HepG2 (cell line): ENCODE measurements around the gene ATP5F1E. TPM values are rescaled to one million over a fixed set of nuclear protein-coding genes. Genes with fewer than 3 reads are reported as not detected.

Experiments used
- ATAC-seq: fragments of 200-7000 bp; cut with Tn5 transposase; 3 replicates; pipeline ENCODE4 v1.9.1; 2020; ENCODE audit warnings: mild to moderate bottlenecking, moderate library complexity
- BruUV-seq: library from RNA; stranded (reverse); fragments of 400-500 nt; replicated peaks from 2 replicates; lab custom pipeline; 2021; lab: Mats Ljungman, UMichigan
- CTCF ChIA-PET: fragments of 300-600 bp; formaldehyde crosslinking; extraction: SDS; loops from one replicate; lab custom pipeline; 2021; ENCODE audit warnings: low total read pairs, inconsistent platforms, low intra/inter-chr PET ratio; lab: Yijun Ruan, JAX
- POLR2A ChIA-PET: fragments of 350-600 bp; sonication (Branson Sonifier 250); formaldehyde crosslinking; loops from one replicate; lab custom pipeline; 2020; ENCODE audit warnings: antibody characterized with exemption, inconsistent platforms; lab: Yijun Ruan, JAX
- DNase-seq: peaks from one replicate; pipeline ENCODE4 v3.0.0-alpha.2; 2015; ENCODE audit warnings: low spot score
- FAIRE-seq: peaks from 3 replicates; lab custom pipeline; 2011; peaks lifted over from hg19 to GRCh38; lab: Jason Lieb, UNC
- H2AFZ ChIP-seq: one replicate; pipeline ENCODE4 v1.6.1; 2011; ENCODE audit warnings: low read length, inconsistent platforms
- H3K27ac ChIP-seq: fragments of 300-600 bp; 3 replicates; pipeline ENCODE4 v1.8.0; 2011; ENCODE audit warnings: mixed run types, mild to moderate bottlenecking, mixed read lengths, low read length, inconsistent platforms; ENCODE audit not compliant: insufficient read depth; ENCODE audit errors: extremely low read length
- H3K27me3 ChIP-seq, 2 experiments: fragments of 200-600 bp in 1 of 2; 2 replicates in 1 of 2; 3 replicates in 1 of 2; pipeline versions ENCODE4 v1.6.0 to v1.8.0; 2011; ENCODE audit warnings: low read length in 2 of 2, mild to moderate bottlenecking in 2 of 2, moderate library complexity in 2 of 2, inconsistent platforms in 1 of 2; ENCODE audit not compliant: insufficient read depth in 2 of 2, control insufficient read depth in 1 of 2
- H3K36me3 ChIP-seq, 2 experiments: fragments of 200-600 bp in 1 of 2; replicated peaks in 1 of 2; 2 replicates in 1 of 2; 3 replicates in 1 of 2; pipeline versions ENCODE4 v1.5.1 to v1.8.0; 2011; ENCODE audit warnings: low read length in 2 of 2, inconsistent platforms in 1 of 2; ENCODE audit not compliant: insufficient read depth in 2 of 2, control insufficient read depth in 1 of 2
- H3K4me1 ChIP-seq: 2 replicates; pipeline ENCODE4 v1.5.1; 2012; ENCODE audit warnings: low read length, inconsistent platforms; ENCODE audit not compliant: insufficient read depth
- H3K4me2 ChIP-seq: 2 replicates; pipeline ENCODE4 v1.6.0; 2011; ENCODE audit warnings: low read depth, low read length, inconsistent platforms
- H3K4me3 ChIP-seq, 3 experiments: fragments of 200-600 bp in 1 of 3; sonication (generic), shearing (Covaris generic) in 1 of 3; replicated peaks in 1 of 3; 2 replicates each; pipeline ENCODE4 v1.5.1; 2011 to 2016; ENCODE audit warnings: low read length in 3 of 3, inconsistent platforms in 2 of 3, low read depth in 2 of 3, mild to moderate bottlenecking in 2 of 3, control low read depth in 1 of 3, mixed read lengths in 1 of 3; ENCODE audit not compliant: insufficient read depth in 1 of 3
- H3K79me2 ChIP-seq: one replicate; pipeline ENCODE4 v1.6.1; 2011; ENCODE audit warnings: low read length, inconsistent platforms; ENCODE audit not compliant: insufficient read depth
- H3K9ac ChIP-seq: 2 replicates; pipeline ENCODE4 v1.6.0; 2011; ENCODE audit warnings: mild to moderate bottlenecking, low read depth, low read length, inconsistent platforms; ENCODE audit not compliant: insufficient read depth
- H3K9me3 ChIP-seq: 2 replicates; pipeline ENCODE4 v1.5.1; 2012; ENCODE audit warnings: mild to moderate bottlenecking, low read length
- H4K20me1 ChIP-seq: 2 replicates; pipeline ENCODE4 v1.6.0; 2011; ENCODE audit warnings: inconsistent platforms, mild to moderate bottlenecking, low read length, moderate library complexity; ENCODE audit not compliant: insufficient read depth
- FOXO1 ChIP-seq: sonication (generic); formaldehyde crosslinking; IDR thresholded peaks from 2 replicates; pipeline ENCODE4 v1.4.0; 2020; ENCODE audit warnings: missing genetic modification reagents
- KLF11 ChIP-seq: IDR thresholded peaks from 2 replicates; pipeline ENCODE4 v1.6.1; 2016; ENCODE audit warnings: missing compliant biosample characterization
- NFE2L2 ChIP-seq: fragments of 150-350 bp; IDR thresholded peaks from 2 replicates; pipeline ENCODE4 v1.6.1; 2014; ENCODE audit warnings: low read length
- NR2C2 ChIP-seq: sonication (generic); formaldehyde crosslinking; IDR thresholded peaks from 2 replicates; pipeline ENCODE4 v1.4.0; 2020; ENCODE audit warnings: missing genetic modification reagents, mild to moderate bottlenecking, moderate library complexity, borderline replicate concordance
- ZBTB38 ChIP-seq: sonication (generic); formaldehyde crosslinking; IDR thresholded peaks from 2 replicates; pipeline ENCODE4 v1.5.1; 2020; ENCODE audit warnings: mild to moderate bottlenecking, missing genetic modification reagents
- ZBTB7B ChIP-seq: sonication (generic); formaldehyde crosslinking; IDR thresholded peaks from 2 replicates; pipeline ENCODE4 v1.4.0; 2020; ENCODE audit warnings: missing genetic modification reagents
- ZNF768 ChIP-seq: sonication (generic); formaldehyde crosslinking; IDR thresholded peaks from 2 replicates; pipeline ENCODE4 v1.4.0; 2020; ENCODE audit warnings: missing genetic modification reagents
- WGBS: methylation state at CpG from one replicate; pipeline ENCODE4 v1.1.6; 2017; ENCODE audit warnings: low lambda C conversion rate; 5-methylcytosine and 5-hydroxymethylcytosine counted together
- in situ Hi-C: cut with HindIII; loops from 2 replicates; pipeline ENCODE4 v1.10.0; 2017; ENCODE audit warnings: low pct_unique_long_range_greater_than_20kb; ENCODE audit not compliant: extremely low pct_ligation_motif_present
- intact Hi-C: fragments of 100-400 bp; cut with micrococcal nuclease; formaldehyde crosslinking; loops from one replicate; pipeline ENCODE4 v1.10.0; 2022; ENCODE audit not compliant: unreplicated experiment
- polyA plus RNA-seq, 8 experiments: library from polyadenylated mRNA; depleted of rRNA in 3 of 8; stranded (reverse) in 7 of 8; unstranded in 1 of 8; fragments of >200 nt; fragmentation: Illumina TruSeq in 4 of 8; extraction: Trizol in 4 of 8; gene quantifications; 2 replicates each; pipeline versions ENCODE4 v1.2.1 to v1.2.3, GENCODE V29; 2011 to 2016; ENCODE audit warnings: low read depth in 4 of 8, missing spikeins in 1 of 8, mixed read lengths in 1 of 8; ENCODE audit not compliant: insufficient read depth in 1 of 8
- total RNA-seq, 5 experiments: library from RNA; depleted of rRNA; stranded (reverse); fragments of >200 nt; fragmentation: Illumina TruSeq; extraction: Trizol; gene quantifications; 2 replicates each; pipeline ENCODE4 v1.2.3, GENCODE V29; 2016; ENCODE audit warnings: low read depth in 1 of 5
- TF ChIP-seq, protein P1 (sequence below): sonication (generic); formaldehyde crosslinking; IDR thresholded peaks from 2 replicates; pipeline ENCODE4 v1.5.0; 2020; ENCODE audit warnings: missing genetic modification reagents
- TF ChIP-seq, protein P2 (sequence below): IDR thresholded peaks from 2 replicates; pipeline ENCODE4 v1.6.1; 2012; ENCODE audit warnings: inconsistent platforms
- TF ChIP-seq, protein P3 (sequence below): IDR thresholded peaks from 2 replicates; pipeline ENCODE4 v1.6.1; 2016; ENCODE audit warnings: mild to moderate bottlenecking
- TF ChIP-seq, protein P4 (sequence below): sonication (generic); formaldehyde crosslinking; IDR thresholded peaks from 2 replicates; pipeline ENCODE4 v1.4.0; 2020; ENCODE audit warnings: missing genetic modification reagents, low read depth, mild to moderate bottlenecking, borderline replicate concordance

ATP5F1E gene
- total and polyA plus RNA-seq, 2 of the 13 experiments (the other 11 are each of a cell fraction or from before 2014, with no cell fraction given) = 121 to 134 TPM

DNA sequence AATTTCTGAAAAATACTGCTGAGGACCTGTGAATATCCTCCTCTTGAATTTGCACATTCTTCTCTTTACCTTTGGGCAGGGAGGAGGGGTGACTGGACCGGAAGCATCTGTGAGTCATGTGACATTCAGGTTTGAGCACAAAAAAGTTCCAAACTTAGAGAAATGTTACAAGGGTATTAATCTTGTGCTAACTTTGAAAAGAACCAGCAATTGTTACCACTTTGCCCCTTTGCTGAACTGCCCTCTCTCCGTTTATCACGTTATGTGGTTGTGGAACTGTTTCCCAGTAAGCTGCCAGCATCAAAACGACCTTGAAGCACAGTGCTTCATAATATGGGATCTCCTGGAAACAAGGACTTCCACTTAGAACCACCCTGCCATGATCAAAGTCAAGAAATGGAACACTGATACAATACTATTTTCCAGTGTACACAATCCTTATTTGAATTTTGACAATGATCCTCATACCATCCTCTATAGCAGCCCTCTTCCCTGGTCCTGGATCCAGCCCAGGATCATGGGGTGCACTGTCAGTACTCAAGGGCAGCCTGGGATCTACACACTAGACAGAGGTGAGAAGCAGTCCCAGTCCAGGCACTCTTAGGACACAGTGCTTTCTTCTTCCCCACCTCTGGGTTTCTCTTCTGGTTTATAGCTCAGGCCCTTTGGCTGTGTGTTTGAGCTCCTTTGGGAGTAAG is 15.2 kb downstream of the ATP5F1E start (continued):
- TF ChIP-seq, protein P1, sequence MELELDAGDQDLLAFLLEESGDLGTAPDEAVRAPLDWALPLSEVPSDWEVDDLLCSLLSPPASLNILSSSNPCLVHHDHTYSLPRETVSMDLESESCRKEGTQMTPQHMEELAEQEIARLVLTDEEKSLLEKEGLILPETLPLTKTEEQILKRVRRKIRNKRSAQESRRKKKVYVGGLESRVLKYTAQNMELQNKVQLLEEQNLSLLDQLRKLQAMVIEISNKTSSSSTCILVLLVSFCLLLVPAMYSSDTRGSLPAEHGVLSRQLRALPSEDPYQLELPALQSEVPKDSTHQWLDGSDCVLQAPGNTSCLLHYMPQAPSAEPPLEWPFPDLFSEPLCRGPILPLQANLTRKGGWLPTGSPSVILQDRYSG (CRISPR knock-in tag) = no peak
- 0 out of 2 replicates have a peak, but pooled peaks have one; percentile 14 for TF ChIP-seq FOXO1
- TF ChIP-seq KLF11 (CRISPR knock-in tag) = no peak
- TF ChIP-seq ZBTB38 (CRISPR knock-in tag) = no peak
- TF ChIP-seq, all 625 proteins: peak for 31

DNA sequence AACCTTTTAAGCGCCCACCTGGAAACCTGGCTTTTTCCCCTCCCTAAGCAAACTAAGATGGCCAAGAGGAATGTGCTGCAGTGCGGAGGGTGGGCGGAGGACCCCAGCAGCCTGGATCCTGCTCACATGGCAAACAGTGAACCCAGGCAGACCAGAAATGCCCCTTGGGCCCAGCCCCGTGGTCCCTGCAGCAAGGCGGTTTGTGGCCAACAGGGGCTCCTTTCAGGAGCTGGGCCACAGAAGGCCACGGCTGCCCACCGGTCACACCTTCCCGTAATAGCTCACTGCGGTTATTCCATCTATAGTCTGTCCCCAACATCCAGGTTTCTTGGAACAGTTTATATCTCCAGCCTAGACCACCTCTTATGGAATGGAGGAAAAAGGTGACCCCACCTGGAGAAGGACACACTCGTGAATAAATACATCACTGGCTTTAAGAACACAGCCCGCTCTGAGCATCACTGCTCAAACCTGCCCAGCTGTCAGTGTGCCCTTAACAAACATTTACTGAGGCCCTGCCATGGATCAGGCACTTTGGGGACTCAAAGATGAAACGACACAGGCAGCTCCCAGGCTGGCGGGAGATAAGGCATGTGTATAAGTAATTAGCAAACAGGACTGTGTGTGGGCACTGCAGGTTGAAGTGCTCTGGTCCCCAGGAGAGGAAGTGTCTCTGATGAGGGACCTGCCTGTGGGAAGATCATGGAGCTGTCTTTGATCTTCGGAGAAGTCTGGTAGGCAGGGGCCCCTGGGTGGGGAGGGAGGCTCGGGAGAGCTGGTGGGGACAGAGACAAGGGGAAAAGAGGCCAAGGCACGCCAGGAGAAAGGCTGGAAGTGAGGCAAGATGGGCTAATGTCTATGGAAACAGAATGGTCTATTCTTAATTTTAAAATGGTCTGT is 16.1 kb downstream of the ATP5F1E start:
- in situ Hi-C loops = no loop called here
- BruUV-seq = no TSS peak
- H3K36me3 ChIP-seq = no peaks in the 10 kb centered on the region; a peak in 1 of 5 replicates
- no peaks in the 10 kb centered on the region for H3K27me3 ChIP-seq
- peak; percentile 97 for DNase-seq
- ChIA-PET CTCF (no interaction called here), POLR2A (interaction anchor here (0.7 to 7.7 kb wide), 8 partner anchors 9 to 34 kb away, joined by 3 to 61 read pairs (median 9); partner anchors contain the start of genes ATP5F1E and NELFCD)
- H3K27ac ChIP-seq = peak overlapping the region; percentile 42
- H2AFZ ChIP-seq = no peak overlapping the region
- FAIRE-seq = peak; percentile 91
- WGBS = 25% methylated on average over 15 of the region's 16 CpGs
- H4K20me1 ChIP-seq = no peaks in the 10 kb centered on the region
- H3K79me2 ChIP-seq = peaks cover 15% of the 10 kb centered on the region
- intact Hi-C loops = loop anchor here (1.0 to 5.0 kb wide), 3 partner anchors 11 to 34 kb away; partner anchors contain the start of genes ATP5F1E and NELFCD
- peaks cover 83% of the 10 kb centered on the region for H3K4me1 ChIP-seq
- 0 out of 2 replicates have a peak overlapping the region, but pooled peaks have one; percentile 19 for H3K9ac ChIP-seq
- peak; percentile 86 for ATAC-seq
- no peaks in the 10 kb centered on the region for H3K9me3 ChIP-seq
- peak overlapping the region; percentile 66 for H3K4me2 ChIP-seq
- H3K4me3 ChIP-seq = peak overlapping the region in 2 of 3 experiments; percentile 16 to 51; a peak in 4 of 6 replicates
- TF ChIP-seq, protein P2, sequence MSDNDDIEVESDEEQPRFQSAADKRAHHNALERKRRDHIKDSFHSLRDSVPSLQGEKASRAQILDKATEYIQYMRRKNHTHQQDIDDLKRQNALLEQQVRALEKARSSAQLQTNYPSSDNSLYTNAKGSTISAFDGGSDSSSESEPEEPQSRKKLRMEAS = peak; percentile 85
- peak; percentile 96 for TF ChIP-seq ZBTB7B (CRISPR knock-in tag)
- 0 out of 2 replicates have a peak, but pooled peaks have one; percentile 34 for TF ChIP-seq NR2C2 (CRISPR knock-in tag)
- TF ChIP-seq, protein P3, sequence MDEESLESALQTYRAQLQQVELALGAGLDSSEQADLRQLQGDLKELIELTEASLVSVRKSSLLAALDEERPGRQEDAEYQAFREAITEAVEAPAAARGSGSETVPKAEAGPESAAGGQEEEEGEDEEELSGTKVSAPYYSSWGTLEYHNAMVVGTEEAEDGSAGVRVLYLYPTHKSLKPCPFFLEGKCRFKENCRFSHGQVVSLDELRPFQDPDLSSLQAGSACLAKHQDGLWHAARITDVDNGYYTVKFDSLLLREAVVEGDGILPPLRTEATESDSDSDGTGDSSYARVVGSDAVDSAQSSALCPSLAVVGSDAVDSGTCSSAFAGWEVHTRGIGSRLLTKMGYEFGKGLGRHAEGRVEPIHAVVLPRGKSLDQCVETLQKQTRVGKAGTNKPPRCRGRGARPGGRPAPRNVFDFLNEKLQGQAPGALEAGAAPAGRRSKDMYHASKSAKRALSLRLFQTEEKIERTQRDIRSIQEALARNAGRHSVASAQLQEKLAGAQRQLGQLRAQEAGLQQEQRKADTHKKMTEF (CRISPR knock-in tag) = peak; percentile 58; the same call in 1 of the 2 replicates
- TF ChIP-seq NFE2L2 = no peak
- TF ChIP-seq, protein P4, sequence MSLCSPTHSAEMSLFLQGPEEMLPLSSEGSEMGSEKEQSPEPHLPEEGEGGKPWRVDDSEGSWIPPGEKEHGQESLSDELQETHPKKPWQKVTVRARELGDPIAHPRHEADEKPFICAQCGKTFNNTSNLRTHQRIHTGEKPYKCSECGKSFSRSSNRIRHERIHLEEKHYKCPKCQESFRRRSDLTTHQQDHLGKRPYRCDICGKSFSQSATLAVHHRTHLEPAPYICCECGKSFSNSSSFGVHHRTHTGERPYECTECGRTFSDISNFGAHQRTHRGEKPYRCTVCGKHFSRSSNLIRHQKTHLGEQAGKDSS (CRISPR knock-in tag) = peak; percentile 87
- peak; percentile 80 for TF ChIP-seq ZNF768 (CRISPR knock-in tag)
